Brain microvascular endothelial cell (primary cell): Measurements from ENCODE around the gene ITIH3.

Experiments used
- DNase-seq: peaks from one replicate; pipeline ENCODE4 v3.0.0-alpha.2; 2020
- H3K27ac ChIP-seq: fragments of 250-450 bp; sonication (Bioruptor Pico); 2 replicates; pipeline ENCODE4 v1.5.1; 2020; ENCODE audit warnings: mild to moderate bottlenecking, moderate library complexity
- H3K27me3 ChIP-seq: fragments of 250-450 bp; sonication (Bioruptor Pico); replicated peaks from 2 replicates; pipeline ENCODE4 v1.5.1; 2020; ENCODE audit warnings: mild to moderate bottlenecking
- H3K36me3 ChIP-seq: fragments of 250-450 bp; sonication (Bioruptor Pico); replicated peaks from 2 replicates; pipeline ENCODE4 v1.5.1; 2020; ENCODE audit warnings: mild to moderate bottlenecking
- H3K4me3 ChIP-seq: 2 replicates; pipeline ENCODE4 v1.5.1; 2011; ENCODE audit warnings: low read depth, mild to moderate bottlenecking, control low read depth, low read length, moderate library complexity
- CTCF ChIP-seq: IDR thresholded peaks from 2 replicates; pipeline ENCODE4 v1.5.1; 2011; ENCODE audit warnings: low read depth, mild to moderate bottlenecking, moderate library complexity, low read length, control low read depth, inconsistent platforms; ENCODE audit errors: missing control alignments
- in situ Hi-C: cut with HindIII; loops from 2 replicates; pipeline ENCODE4 v1.10.0; 2017; ENCODE audit warnings: low sequenced_read_pairs, low pct_ligation_motif_present

The ITIH3 gene

GRCh38 chr3:52791366-52791765 lies 3.2 kb upstream of the ITIH3 start:
- Histone ChIP-seq H3K27ac (no peak overlapping the region), H3K27me3 (no peaks in the 10 kb centered on the region), H3K4me3 (no peak overlapping the region), H3K36me3 (no peaks in the 10 kb centered on the region)
- no peak for DNase-seq
- TF ChIP-seq CTCF = no peak
- in situ Hi-C loops = no loop called here

DNA sequence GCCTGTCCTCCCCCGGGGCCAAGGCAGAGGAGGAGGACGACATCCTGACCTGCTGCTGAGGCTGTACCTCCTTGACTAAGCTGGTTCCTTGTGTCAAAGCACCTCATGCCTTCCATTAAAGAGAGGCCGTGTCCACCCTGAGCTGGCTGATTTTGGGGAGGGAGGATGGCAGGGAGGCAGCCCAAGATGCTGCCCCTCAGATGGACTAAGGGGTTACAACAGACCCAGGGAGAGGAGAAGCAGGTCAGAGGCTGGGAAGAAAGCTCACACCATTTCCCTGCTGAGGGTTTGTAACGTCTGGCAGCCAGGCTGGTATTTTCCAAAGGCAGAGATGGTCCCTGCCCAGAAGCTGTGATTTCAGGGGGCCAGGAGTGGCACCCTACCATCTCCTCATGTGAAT lies 2.7 kb upstream of the ITIH3 start:
- H3K4me3 ChIP-seq = no peak overlapping the region
- no peaks in the 10 kb centered on the region for H3K27me3 ChIP-seq
- no peak for TF ChIP-seq CTCF
- DNase-seq = no peak
- in situ Hi-C loops = no loop called here
- no peak overlapping the region for H3K27ac ChIP-seq
- no peaks in the 10 kb centered on the region for H3K36me3 ChIP-seq

DNA sequence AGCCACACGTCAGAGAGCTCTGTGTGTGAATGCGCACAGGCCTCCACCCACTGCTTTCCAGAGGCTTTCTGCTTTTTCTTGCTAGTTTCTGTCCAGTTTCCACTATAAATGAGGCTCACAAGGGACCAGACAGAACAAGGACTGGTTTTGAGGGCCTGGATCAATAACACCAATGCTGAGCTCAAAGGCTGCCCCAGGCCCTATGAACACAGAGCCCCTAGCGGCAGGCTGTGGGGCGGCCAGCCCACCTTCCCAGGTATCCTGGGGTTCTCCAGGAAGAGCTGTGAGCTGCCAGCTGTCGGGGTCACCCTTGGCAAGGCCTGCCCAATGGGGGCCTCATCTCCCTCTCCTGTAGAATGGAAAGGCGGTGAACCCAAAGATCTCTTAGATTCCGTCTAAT lies 2.2 kb upstream of the ITIH3 start:
- TF ChIP-seq CTCF = peak; percentile 38
- Histone ChIP-seq H3K36me3 (no peaks in the 10 kb centered on the region), H3K27me3 (no peaks in the 10 kb centered on the region), H3K4me3 (no peak overlapping the region), H3K27ac (no peak overlapping the region)
- in situ Hi-C loops = no loop called here
- no peak for DNase-seq

- TF ChIP-seq CTCF = no peak
- H3K36me3 ChIP-seq = no peaks in the 10 kb centered on the region
- H3K27me3 ChIP-seq = no peaks in the 10 kb centered on the region
- in situ Hi-C loops = no loop called here
- no peak for DNase-seq
- no peak overlapping the region for H3K27ac ChIP-seq
- no peak overlapping the region for H3K4me3 ChIP-seq
Measured at GRCh38 chr3:52792961-52793695, 1.5 kb upstream of the ITIH3 start.

DNA sequence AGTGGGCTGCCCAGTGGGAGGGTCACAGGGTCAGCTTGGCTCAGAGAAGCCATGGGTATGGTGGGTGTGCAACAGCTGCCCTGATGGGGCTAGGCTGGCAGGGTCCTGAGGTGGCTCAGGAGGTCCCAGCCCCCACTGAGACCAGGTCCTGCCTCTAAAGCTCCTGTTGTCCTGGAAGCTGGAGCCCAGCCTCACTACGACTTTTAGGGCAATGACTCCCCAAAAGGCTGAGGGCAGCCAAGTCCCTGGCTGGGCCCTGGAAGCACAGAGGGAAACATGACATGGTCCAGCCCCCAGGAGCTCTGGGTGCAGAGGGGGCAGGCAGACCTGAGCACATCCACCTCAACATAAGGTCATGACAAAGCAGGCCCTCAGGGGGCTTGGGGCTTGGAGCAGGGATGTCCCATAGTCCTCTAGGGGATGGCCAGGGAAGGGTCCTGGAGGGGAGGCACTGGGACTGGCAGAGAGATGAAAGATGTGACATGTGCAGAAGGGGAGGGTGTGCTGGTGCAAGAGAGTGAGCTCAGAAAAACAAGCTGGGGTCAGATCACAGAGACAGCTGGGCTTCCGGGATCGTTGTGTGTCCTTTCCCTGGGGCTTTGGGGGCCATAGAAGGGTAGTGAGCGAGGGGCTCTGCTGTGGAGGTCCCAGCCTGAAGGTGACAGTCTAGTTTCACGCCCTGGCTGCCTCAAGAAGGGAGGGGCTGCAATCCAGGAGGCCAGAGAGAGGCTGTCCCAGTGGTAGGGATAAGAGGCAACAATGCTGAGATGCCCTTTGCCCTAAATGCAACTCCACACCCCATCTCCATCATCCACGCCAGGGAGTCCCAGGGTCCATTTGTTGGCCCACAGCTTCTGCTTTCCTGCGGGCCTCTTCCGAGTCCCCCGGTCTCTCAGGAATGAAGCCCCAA lies 639 bp upstream of the ITIH3 start:
- H3K27ac ChIP-seq = no peak overlapping the region
- in situ Hi-C loops = no loop called here
- DNase-seq = no peak
- TF ChIP-seq CTCF = no peak
- H3K4me3 ChIP-seq = no peak overlapping the region
- no peaks in the 10 kb centered on the region for H3K27me3 ChIP-seq
- H3K36me3 ChIP-seq = no peaks in the 10 kb centered on the region
